ENCODE measurements around the gene OLFML2B. TPM values are rescaled to one million over a fixed set of nuclear protein-coding genes. Genes with fewer than 3 reads are reported as not detected.

Gene OLFML2B
- total RNA-seq, 1 experiment from 2014 or later, result not detected

- no TSS peak for BruUV-seq (replicated peaks)
- TF ChIP-seq EZH2 (IDR thresholded peaks at IDR 0.05; ENCODE audit: low read depth), result no peak
- TF ChIP-seq, protein P1, sequence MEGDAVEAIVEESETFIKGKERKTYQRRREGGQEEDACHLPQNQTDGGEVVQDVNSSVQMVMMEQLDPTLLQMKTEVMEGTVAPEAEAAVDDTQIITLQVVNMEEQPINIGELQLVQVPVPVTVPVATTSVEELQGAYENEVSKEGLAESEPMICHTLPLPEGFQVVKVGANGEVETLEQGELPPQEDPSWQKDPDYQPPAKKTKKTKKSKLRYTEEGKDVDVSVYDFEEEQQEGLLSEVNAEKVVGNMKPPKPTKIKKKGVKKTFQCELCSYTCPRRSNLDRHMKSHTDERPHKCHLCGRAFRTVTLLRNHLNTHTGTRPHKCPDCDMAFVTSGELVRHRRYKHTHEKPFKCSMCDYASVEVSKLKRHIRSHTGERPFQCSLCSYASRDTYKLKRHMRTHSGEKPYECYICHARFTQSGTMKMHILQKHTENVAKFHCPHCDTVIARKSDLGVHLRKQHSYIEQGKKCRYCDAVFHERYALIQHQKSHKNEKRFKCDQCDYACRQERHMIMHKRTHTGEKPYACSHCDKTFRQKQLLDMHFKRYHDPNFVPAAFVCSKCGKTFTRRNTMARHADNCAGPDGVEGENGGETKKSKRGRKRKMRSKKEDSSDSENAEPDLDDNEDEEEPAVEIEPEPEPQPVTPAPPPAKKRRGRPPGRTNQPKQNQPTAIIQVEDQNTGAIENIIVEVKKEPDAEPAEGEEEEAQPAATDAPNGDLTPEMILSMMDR (conservative IDR thresholded peaks at IDR 0.05), result no peak
- ChIA-PET POLR2A (ENCODE audit: unreplicated experiment) (no interaction called here), CTCF (interaction anchor here (0.7 kb wide), 1 partner anchor 11 kb away, joined by 3 read pairs; no protein-coding TSS in a partner anchor)
- Histone ChIP-seq H3K27me3 (ENCODE audit: insufficient read depth, low read depth) (no peaks in the 10 kb centered on the region), H4K20me1 (ENCODE audit: insufficient read depth) (no peaks in the 10 kb centered on the region), H3F3A (ENCODE audit: insufficient read depth, low read depth) (no peaks in the 10 kb centered on the region), H3K27ac (no peak overlapping the region), H3K79me2 (ENCODE audit: low read depth) (no peaks in the 10 kb centered on the region), H2AFZ (no peak overlapping the region), H3K9me3 (ENCODE audit: insufficient read depth, low read depth) (no peaks in the 10 kb centered on the region), H3K4me2 (no peak overlapping the region), H3K4me1 (replicated peaks; ENCODE audit: insufficient read depth) (no peaks in the 10 kb centered on the region), H3K36me3 (ENCODE audit: low read depth) (peaks cover 11% of the 10 kb centered on the region; the same call in 1 of the 2 replicates), H3K4me3 (no peak overlapping the region), H3K9me2 (ENCODE audit: insufficient read depth) (no peaks in the 10 kb centered on the region)
- intact Hi-C loops (cut with micrococcal nuclease; ENCODE audit: unreplicated experiment), result no loop called here
- DNase-seq, result no peak
These were observed 67.6 kb downstream of the OLFML2B start for GRCh38 chr1:161956097-161956496.

GRCh38 chr1:161955606-161956005 is 68.1 kb downstream of the OLFML2B start:
- intact Hi-C loops (cut with micrococcal nuclease; ENCODE audit: unreplicated experiment), result no loop called here
- ChIA-PET CTCF (interaction anchor here (0.7 kb wide), 1 partner anchor 11 kb away, joined by 3 read pairs; no protein-coding TSS in a partner anchor), POLR2A (ENCODE audit: unreplicated experiment) (no interaction called here)
- no peaks in the 10 kb centered on the region for H3K4me1 ChIP-seq (replicated peaks; ENCODE audit: insufficient read depth)
- H3K4me2 ChIP-seq, result no peak overlapping the region
- no peaks in the 10 kb centered on the region for H3K9me3 ChIP-seq (ENCODE audit: insufficient read depth, low read depth)
- BruUV-seq (replicated peaks), result no TSS peak
- H2AFZ ChIP-seq, result no peak overlapping the region
- H3K4me3 ChIP-seq, result no peak overlapping the region
- no peak for TF ChIP-seq EZH2 (IDR thresholded peaks at IDR 0.05; ENCODE audit: low read depth)
- TF ChIP-seq, protein P1 (conservative IDR thresholded peaks at IDR 0.05), result no peak
- H3K27me3 ChIP-seq (ENCODE audit: insufficient read depth, low read depth), result no peaks in the 10 kb centered on the region
- no peak overlapping the region for H3K27ac ChIP-seq
- peaks cover 11% of the 10 kb centered on the region; the same call in 1 of the 2 replicates for H3K36me3 ChIP-seq (ENCODE audit: low read depth)
- H3K9me2 ChIP-seq (ENCODE audit: insufficient read depth), result no peaks in the 10 kb centered on the region
- H3F3A ChIP-seq (ENCODE audit: insufficient read depth, low read depth), result no peaks in the 10 kb centered on the region
- no peaks in the 10 kb centered on the region for H3K79me2 ChIP-seq (ENCODE audit: low read depth)
- DNase-seq, result no peak
- H4K20me1 ChIP-seq (ENCODE audit: insufficient read depth), result no peaks in the 10 kb centered on the region

GRCh38 chr1:161954466-161954865 is 69.2 kb downstream of the OLFML2B start:
- no peak overlapping the region for H3K27ac ChIP-seq
- CTCF ChIA-PET, result interaction anchor here (0.6 kb wide), 1 partner anchor 83 kb away, joined by 3 read pairs; no protein-coding TSS in a partner anchor
- H3F3A ChIP-seq (ENCODE audit: insufficient read depth, low read depth), result no peaks in the 10 kb centered on the region
- no peaks in the 10 kb centered on the region for H3K9me2 ChIP-seq (ENCODE audit: insufficient read depth)
- TF ChIP-seq EZH2 (IDR thresholded peaks at IDR 0.05; ENCODE audit: low read depth), result no peak
- TF ChIP-seq, protein P1 (conservative IDR thresholded peaks at IDR 0.05), result no peak
- H4K20me1 ChIP-seq (ENCODE audit: insufficient read depth), result no peaks in the 10 kb centered on the region
- H3K79me2 ChIP-seq (ENCODE audit: low read depth), result no peaks in the 10 kb centered on the region
- DNase-seq, result no peak
- no peaks in the 10 kb centered on the region for H3K27me3 ChIP-seq (ENCODE audit: insufficient read depth, low read depth)
- intact Hi-C loops (cut with micrococcal nuclease; ENCODE audit: unreplicated experiment), result no loop called here
- POLR2A ChIA-PET (ENCODE audit: unreplicated experiment), result no interaction called here
- no peak overlapping the region for H3K4me3 ChIP-seq
- H3K4me2 ChIP-seq, result no peak overlapping the region
- BruUV-seq (replicated peaks), result no TSS peak
- H3K36me3 ChIP-seq (ENCODE audit: low read depth), result peaks cover 11% of the 10 kb centered on the region; the same call in 1 of the 2 replicates
- no peak overlapping the region for H2AFZ ChIP-seq
- H3K9me3 ChIP-seq (ENCODE audit: insufficient read depth, low read depth), result no peaks in the 10 kb centered on the region
- no peaks in the 10 kb centered on the region for H3K4me1 ChIP-seq (replicated peaks; ENCODE audit: insufficient read depth)

Measured in PC-9 (cell line).